NCI-H446 treated with DMSO at 0.1 percent for 48 hours (cell line): Measurements from ENCODE around the gene RNU4-1.
"Not testable (repeated sequence)": the region's sequence is repeated elsewhere in the genome, so short reads cannot be mapped to it uniquely, and the experiment has no call there.

Experiments
- DNase-seq: peaks from one replicate; lab custom pipeline; 2025; lab: John Stamatoyannopoulos, UW

The RNU4-1 gene

GRCh38 chr12:120258323-120258896 lies 34.6 kb downstream of the RNU4-1 start:
- DNase-seq, result no peak

GRCh38 chr12:120257041-120257821 lies 35.8 kb downstream of the RNU4-1 start:
- peak; percentile 78 for DNase-seq

DNA sequence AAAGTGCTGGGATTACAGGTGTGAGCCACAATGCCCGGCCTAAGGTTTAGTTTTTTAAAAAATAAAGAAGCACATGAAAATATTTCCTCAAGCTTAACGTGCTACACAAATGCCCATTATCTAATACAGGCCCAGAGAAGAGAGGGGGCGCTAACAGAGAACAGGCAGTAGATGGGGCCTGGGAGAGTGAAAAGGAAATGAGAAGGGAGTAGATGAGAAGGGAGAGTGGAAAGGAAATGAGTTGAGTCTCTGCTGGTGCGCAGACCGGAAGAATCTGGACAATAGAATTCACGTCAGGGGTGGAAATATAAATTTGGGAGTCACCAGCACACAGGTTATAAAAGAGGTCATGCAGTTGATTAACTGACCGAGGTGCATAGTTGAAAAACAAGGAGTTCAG lies 38.2 kb downstream of the RNU4-1 start:
- DNase-seq, result no peak

DNA sequence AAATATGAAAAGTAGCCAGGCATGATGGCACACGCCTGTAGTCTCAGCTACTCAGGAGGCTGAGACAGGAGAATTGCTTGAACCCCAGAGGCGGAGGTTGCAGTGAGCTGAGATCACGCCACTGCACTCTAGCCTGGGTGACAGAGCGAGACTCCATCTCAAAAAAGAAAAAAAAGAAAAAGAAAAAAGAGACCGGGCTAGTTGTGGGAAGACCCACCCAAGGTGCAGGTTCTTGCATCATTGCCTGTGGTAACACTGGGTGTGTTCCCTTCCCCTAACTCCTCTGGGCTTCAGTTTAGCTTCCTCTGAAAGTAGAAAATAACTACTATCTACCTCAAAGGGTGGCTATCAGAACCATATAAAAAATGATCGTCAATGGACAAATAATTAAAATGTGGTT lies 39.7 kb downstream of the RNU4-1 start:
- DNase-seq, result not testable (repeated sequence)

DNA sequence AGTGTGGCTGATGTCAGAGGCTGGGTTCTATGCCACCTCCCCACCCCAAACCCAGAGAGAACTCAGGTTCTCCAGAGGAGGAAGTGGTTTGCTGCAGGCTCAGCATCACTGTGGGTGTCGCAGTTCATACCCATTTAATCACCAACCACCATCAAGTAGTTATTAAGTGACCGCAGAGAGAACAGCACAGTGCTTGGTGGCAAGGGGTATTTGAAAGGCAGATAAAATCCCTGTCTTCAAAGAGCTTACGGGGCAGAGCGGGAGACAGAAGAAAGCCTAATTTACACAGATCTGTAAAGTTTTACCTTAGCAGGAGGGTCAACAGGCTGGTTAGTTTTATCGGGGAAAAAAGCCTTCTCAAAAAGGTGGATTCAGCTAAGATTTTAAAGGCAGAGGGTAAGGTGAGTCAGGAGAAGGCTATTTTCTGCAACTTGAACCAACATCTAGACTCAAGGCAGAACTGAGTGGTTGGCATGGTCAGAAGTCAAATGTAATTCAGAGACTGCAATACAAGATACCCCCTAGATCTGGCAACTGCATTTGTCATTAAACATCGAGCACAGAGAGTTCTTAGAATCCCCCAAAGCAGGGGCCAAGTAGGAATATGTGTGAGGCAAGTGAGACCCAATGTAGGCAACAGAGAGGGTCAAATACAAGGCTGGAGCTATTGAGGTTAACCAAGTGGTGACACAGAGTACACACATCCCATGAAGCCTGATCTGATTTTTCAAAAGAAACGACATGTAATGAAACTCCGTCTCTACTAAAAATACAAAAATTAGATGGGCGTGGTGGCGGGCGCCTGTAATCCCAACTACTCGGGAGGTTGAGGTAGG lies 40.7 kb downstream of the RNU4-1 start:
- DNase-seq, result no peak

DNA sequence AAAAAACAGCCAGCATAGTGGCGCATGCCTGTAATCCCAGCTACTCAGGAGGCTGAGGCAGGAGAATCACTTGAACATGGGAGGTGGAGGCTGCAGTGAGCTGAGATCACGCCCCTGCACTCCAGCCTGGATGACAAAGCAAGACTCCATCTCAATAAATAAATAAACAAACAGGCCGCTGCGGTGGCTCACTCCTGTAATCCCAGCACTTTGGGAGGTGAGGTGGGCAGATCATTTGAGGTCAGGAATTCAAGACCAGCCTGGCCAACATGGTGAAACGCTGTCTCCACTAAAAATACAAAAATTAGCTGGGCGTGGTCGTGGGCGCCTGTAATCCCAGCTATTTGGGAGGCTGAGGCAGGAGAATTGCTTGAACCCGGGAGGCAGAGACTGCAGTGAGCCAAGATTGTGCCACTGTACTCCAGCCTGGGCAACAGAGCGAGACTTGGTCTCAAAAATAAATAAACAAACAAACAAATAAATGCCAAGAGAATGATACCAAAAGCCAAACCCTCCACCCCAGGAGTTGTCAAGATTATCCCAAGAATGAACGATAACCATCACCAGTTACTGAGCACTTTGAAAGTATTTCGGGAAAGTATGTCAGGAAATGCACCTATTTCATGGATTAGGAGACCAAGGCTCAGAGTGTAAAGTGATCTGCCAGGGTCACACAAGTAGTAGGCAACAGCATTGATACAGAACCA lies 41.5 kb downstream of the RNU4-1 start:
- DNase-seq, result not testable (repeated sequence)

GRCh38 chr12:120249875-120250795 lies 42.9 kb downstream of the RNU4-1 start:
- DNase-seq, result no peak

GRCh38 chr12:120249266-120249874 lies 43.7 kb downstream of the RNU4-1 start:
- no peak for DNase-seq

GRCh38 chr12:120247621-120248030 lies 45.4 kb downstream of the RNU4-1 start:
- DNase-seq, result no peak

- DNase-seq, result no peak
These were observed 45.9 kb downstream of the RNU4-1 start for GRCh38 chr12:120247183-120247582.

DNA sequence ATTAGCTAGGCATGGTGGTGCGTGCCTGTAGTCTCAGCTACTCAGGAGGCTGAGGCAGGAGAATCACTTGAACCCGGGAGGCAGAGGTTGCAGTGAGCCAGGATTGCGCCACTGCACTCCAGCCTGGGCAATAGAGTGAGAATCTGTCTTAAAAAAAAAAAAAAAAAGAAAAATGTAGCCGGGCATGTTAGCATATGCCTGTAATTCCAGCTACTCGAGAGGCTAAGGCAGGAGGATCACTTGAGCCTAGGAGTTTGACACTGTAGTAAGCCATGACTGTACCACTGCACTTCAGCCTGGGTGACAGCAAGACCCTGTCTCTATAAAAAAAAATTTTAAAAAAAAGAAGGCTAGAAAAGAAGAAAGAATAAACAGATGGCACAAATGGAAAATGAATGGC lies 46.3 kb downstream of the RNU4-1 start:
- not testable (repeated sequence) for DNase-seq
